Mucosa of descending colon (tissue), 3 donors: ENCODE data around the gene CREB3. TPM values are rescaled to one million over a fixed set of nuclear protein-coding genes. Genes with fewer than 3 reads are reported as not detected.

Experiments used
- ATAC-seq: fragments of 200-7000 bp; cut with Tn5 transposase; one replicate; pipeline ENCODE4 v1.9.1; 2020; ENCODE audit warnings: mild to moderate bottlenecking, moderate library complexity
- DNase-seq, 3 donors: peaks; one replicate each; pipeline ENCODE4 v3.0.0-alpha.2; 2020
- H3K36me3 ChIP-seq: fragments of 200-600 bp; one replicate; pipeline ENCODE4 v1.8.0; 2021; ENCODE audit warnings: low read depth, mild to moderate bottlenecking
- H3K4me1 ChIP-seq: fragments of 200-600 bp; one replicate; pipeline ENCODE4 v1.8.0; 2021; ENCODE audit warnings: low read depth, mild to moderate bottlenecking
- H3K4me3 ChIP-seq: fragments of 200-600 bp; one replicate; pipeline ENCODE4 v1.8.0; 2021; ENCODE audit warnings: mild to moderate bottlenecking
- H3K9me3 ChIP-seq: fragments of 200-600 bp; one replicate; pipeline ENCODE4 v1.8.0; 2021; ENCODE audit warnings: mild to moderate bottlenecking
- intact Hi-C, 2 donors: fragments of 100-400 bp; cut with DNase I in 1 of 2; cut with micrococcal nuclease in 1 of 2; formaldehyde crosslinking; loops; one replicate each; pipeline versions ENCODE4 v1.11.0 to v1.11.1; 2022; cut with DNase I, micrococcal nuclease
- total RNA-seq, 3 donors: library from RNA; stranded (reverse); fragmentation: NEBNext Ultra II Directional in 2 of 3; extraction: Animal tissue kit (Norgen Biotek cat#: 25700) in 2 of 3; gene quantifications; one replicate each; pipeline versions ENCODE4 v1.2.1 to v1.2.4, GENCODE V29; 2021 to 2023
- TF ChIP-seq, protein P1 (sequence below): fragments of 200-600 bp; IDR thresholded peaks from one replicate; pipeline ENCODE4 v1.8.0; 2022; ENCODE audit warnings: antibody characterized with exemption, mild to moderate bottlenecking
- donor health status: DM: no; HTN: no; CAD: no; lungs with moderate emphysema.
- donor health status: DM: no; HTN: no; CAD: no.
- donor health status: DM: no; HTN: yes; CAD: no.

The CREB3 gene
- total RNA-seq, 3 donors from 2014 or later: 28.2 to 47.7 (median 34.3) TPM

DNA sequence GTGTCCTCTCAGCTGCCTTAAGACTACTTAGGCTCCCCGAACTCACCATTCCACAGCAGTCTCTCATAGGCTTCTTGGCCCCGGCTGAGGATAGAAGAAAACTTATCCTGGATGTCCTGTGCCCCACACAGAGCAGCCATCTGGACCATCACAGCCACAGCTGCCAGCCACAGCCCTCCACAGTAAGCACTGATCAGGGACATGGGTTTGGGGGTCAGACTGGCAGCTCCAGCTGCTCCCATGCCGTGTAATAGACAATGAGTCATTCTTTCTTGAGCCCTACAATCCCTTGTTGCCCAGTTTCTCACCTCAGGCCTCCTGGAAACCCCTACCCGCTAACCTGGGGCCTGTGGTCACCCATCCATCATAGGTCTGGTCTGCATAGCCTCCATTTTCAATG is 5.7 kb downstream of the CREB3 start:
- no peak for ATAC-seq
- TF ChIP-seq, protein P1, sequence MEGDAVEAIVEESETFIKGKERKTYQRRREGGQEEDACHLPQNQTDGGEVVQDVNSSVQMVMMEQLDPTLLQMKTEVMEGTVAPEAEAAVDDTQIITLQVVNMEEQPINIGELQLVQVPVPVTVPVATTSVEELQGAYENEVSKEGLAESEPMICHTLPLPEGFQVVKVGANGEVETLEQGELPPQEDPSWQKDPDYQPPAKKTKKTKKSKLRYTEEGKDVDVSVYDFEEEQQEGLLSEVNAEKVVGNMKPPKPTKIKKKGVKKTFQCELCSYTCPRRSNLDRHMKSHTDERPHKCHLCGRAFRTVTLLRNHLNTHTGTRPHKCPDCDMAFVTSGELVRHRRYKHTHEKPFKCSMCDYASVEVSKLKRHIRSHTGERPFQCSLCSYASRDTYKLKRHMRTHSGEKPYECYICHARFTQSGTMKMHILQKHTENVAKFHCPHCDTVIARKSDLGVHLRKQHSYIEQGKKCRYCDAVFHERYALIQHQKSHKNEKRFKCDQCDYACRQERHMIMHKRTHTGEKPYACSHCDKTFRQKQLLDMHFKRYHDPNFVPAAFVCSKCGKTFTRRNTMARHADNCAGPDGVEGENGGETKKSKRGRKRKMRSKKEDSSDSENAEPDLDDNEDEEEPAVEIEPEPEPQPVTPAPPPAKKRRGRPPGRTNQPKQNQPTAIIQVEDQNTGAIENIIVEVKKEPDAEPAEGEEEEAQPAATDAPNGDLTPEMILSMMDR: no peak
- H3K36me3 ChIP-seq: peaks cover 20% of the 10 kb centered on the region
- no peak for DNase-seq
- H3K9me3 ChIP-seq: no peaks in the 10 kb centered on the region
- intact Hi-C loops: no loop called here
- peaks cover 20% of the 10 kb centered on the region for H3K4me1 ChIP-seq
- H3K4me3 ChIP-seq: no peak overlapping the region

DNA sequence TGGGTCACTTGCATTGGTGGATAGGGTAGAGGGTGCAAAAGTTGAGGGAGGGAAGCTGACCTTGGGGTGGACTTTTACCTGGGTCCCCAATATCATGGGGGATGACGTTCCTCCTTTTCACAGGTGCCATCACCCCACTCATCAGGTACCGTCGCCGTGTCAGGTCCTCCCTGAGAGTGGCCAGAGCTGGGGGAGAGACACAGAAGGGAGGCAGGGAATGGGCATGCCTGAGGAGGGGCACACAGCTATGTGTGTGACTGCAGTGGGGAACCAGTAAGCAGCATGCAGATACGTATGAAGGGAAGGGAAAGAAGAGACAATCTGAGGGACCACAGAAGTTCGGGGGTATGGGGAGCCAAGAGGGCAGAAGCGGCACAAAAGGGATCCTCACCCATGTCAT is 6.5 kb downstream of the CREB3 start:
- TF ChIP-seq, protein P1: no peak
- peaks cover 13% of the 10 kb centered on the region for H3K4me1 ChIP-seq
- H3K36me3 ChIP-seq: peaks cover 25% of the 10 kb centered on the region
- intact Hi-C loops: no loop called here
- DNase-seq: no peak
- ATAC-seq: no peak
- no peak overlapping the region for H3K4me3 ChIP-seq
- no peaks in the 10 kb centered on the region for H3K9me3 ChIP-seq

DNA sequence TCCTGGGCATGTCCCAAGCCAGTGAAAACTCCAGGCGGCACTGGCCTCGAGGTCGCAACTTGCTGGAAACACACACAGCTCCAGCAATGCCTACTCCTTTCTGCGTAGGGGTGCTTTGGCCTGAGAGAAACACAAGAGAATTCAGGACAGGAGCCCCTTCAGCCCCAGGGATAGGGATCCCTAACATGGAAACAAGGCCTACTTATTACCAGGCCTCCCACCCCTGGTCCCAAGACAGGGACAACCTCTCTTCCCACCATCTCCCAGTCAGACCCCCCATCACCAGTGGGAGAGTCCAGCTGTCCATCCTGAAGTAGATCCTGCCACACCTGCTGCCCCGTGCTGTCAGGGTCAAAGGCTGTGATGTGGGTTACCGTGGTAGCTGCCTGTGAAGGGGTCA is 7.8 kb downstream of the CREB3 start:
- TF ChIP-seq, protein P1: no peak
- Histone ChIP-seq H3K36me3 (peaks cover 25% of the 10 kb centered on the region), H3K4me1 (no peaks in the 10 kb centered on the region), H3K9me3 (no peaks in the 10 kb centered on the region), H3K4me3 (no peak overlapping the region)
- ATAC-seq (no peak), DNase-seq (no peak)
- intact Hi-C loops: no loop called here

DNA sequence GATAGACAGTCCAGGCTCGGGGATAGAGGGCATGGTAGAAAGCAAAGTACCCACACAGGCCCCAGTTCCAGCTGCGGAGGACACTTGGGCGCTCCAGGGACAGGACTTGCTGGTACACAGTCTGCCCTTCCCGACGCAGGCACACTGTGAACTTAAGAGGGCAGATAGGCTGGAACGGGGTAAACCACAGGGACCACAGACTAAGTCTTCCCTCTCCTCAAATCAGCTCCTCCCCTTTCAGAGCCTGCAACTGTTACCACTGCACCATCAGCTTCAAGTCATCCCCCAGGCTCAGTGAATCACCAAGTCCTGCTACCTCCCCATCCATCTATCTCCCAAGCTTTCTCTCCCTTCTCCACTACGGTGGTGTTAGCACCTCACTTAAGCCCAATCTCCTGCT is 9.3 kb downstream of the CREB3 start:
- H3K36me3 ChIP-seq: peaks cover 25% of the 10 kb centered on the region
- no peak overlapping the region for H3K4me3 ChIP-seq
- intact Hi-C loops: no loop called here
- no peaks in the 10 kb centered on the region for H3K9me3 ChIP-seq
- TF ChIP-seq, protein P1: no peak
- DNase-seq (no peak), ATAC-seq (no peak)
- H3K4me1 ChIP-seq: peaks cover 14% of the 10 kb centered on the region

DNA sequence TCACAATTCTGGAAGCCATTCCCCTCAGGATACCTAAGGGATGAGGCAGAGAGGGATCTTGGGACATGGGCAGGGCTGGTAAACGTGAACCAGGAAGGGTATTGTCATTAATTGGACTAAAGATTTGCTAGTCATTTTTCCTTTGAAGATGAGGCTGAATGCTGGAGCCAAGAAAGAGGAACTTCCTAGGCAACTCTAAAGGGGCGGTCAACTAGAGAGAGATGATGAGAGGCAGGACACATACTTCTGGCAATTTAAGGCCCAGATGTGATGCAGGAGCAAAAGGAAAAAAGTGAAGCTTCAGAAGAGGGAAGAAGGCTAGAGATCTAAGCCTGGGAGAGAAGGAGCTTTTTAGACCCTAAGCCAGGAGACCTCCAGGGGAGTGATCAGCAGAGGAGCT is 11.0 kb downstream of the CREB3 start:
- ATAC-seq (no peak), DNase-seq (no peak)
- TF ChIP-seq, protein P1: no peak
- intact Hi-C loops: no loop called here
- peaks cover 19% of the 10 kb centered on the region for H3K36me3 ChIP-seq
- peaks cover 21% of the 10 kb centered on the region for H3K4me1 ChIP-seq
- H3K4me3 ChIP-seq: no peak overlapping the region
- H3K9me3 ChIP-seq: no peaks in the 10 kb centered on the region

DNA sequence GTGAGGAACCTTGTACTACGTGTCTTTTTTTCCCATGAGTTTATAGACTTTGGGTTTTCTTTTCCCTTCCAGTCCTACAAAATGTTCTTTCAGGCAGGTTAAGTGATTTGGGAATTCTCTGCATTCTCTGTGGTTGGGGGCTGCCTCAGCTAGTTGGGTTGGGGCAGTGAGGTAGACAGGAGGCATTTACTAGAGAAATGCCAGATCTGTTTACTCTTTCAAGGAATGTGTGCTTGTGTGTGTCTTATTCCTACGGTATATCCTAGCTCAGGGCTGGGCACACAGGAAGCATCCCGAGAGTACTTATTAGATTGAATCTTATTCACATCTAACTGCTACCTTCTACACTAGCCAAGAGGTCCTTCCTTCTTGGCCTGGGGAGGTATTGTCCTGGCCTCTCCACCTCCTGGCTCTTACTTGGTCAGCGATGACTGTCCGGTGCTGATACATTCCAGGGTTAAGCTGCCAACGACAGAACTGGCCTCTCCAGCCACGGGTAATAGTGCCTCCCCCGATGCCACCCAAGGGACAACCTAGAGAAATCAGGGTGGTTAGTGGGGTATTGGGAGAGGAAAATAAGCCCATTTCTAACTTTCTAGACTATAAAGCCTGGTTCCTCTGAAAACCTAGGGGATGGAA is 11.5 kb downstream of the CREB3 start:
- H3K4me3 ChIP-seq: no peak overlapping the region
- H3K36me3 ChIP-seq: peaks cover 17% of the 10 kb centered on the region
- H3K4me1 ChIP-seq: peaks cover 21% of the 10 kb centered on the region
- no peaks in the 10 kb centered on the region for H3K9me3 ChIP-seq
- TF ChIP-seq, protein P1: no peak
- DNase-seq: no peak
- ATAC-seq: no peak
- intact Hi-C loops: no loop called here
